EL (cell line): ENCODE measurements around the gene KCTD18.

Experiments
- DNase-seq: peaks from one replicate; pipeline ENCODE4 v3.0.0-alpha.2; 2016

The KCTD18 gene

DNA sequence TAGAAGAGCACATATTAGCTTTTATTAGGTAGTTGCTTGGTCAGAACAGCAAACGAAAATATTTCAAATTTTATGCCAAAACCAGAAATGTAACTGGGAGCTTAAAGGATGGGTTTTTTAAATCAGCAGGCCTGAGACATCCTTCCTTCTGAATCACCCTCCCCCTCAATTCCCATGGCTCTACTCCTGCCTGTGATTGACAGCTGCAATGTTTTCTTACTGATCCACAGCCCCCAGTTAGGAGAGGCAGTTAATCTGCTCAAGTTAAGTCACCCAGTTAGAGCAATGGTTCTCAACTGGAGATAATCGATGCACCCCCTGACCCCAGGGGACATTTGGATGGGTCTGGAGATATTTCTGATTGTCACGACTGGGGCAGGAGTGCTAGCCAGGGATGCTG is 24.9 kb downstream of the KCTD18 start:
- DNase-seq: no peak

DNA sequence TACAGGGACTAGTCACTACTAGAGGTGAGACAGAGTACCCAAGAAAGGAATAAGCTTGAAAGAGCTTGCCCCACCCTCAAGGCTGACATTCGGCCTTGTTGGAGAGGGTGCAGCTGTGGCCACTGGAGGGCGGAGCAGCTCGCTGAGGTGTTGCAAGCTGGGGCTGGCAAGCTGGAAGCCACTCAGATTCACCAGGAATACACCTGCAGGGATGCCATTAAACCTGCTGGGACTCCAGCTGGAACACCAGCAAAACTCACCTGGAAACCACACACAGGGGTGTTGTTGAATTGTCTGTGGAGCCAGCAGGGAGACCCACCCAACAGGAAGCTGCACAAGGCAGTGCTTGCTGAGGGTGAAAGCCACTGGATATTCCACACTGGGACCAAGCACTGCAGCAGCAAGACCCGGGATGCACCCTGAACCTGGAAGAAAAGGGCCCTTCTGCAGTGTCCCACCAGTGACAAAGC is 26.1 kb downstream of the KCTD18 start:
- DNase-seq: no peak

DNA sequence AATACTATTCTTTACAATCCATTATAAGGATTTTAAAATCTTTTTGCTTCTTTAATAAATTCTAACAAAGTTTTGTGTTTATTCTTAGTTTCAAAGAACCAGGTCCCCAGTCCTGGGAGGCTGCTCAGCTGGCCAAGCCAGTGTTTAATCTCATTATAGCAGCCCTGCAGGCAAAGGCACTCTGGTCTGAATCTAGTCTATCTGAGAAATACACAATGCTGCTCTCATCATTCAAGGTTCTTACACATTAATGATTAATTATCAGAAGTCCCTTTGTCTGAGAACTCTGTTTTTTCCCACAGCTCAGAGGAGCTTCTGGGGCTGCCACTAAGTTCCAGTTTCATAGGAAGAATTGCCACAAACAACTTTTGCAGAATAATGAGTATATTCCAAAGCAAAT is 27.7 kb downstream of the KCTD18 start:
- no peak for DNase-seq

DNA sequence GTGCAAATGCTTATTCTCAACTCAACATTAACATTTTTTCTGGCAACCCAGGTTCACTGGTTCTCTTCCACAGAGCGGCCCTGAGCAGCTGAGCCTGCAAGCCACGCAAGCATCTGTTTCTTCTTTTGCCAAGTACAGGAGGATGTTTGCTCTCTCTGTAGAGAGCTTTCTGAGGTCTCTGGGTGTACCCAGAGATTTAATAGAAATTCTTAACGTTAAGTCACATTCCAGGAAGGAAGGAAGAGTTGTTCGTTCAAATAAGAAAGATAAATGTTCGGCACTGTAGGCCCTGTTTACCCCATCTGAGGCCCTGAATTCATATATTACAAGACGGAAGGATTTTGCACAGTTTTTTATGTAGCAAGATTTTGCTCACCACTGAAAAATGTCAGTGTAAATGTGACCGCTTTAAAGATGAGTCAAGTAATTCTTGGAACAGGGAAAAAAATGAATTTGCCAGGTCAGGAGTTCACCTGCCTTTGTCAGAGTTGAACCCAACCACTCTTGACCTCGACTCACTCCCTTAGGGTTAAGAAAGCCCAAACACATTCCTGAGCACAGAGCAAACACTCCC is 30.1 kb downstream of the KCTD18 start:
- DNase-seq: peak; percentile 82

DNA sequence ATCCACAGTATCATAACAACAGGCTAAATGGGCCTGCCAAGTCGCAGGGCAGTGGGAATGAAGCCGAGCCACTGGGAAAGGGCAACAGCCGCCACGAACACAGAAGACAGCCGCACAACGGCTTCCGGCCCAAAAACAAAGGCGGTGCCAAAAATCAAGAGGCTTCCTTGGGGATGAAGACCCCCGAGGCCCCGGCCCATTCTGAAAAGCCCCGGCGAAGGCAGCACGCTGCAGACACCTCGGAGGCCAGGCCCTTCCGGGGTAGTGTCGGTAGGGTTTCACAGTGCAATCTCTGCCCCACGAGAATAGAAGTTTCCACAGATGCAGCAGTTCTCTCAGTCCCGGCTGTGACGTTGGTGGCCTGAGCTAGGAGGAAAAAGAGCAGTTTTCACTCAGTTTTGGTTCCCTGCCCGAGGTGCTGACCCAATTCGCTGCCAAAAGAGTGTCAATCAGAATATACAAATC is 32.2 kb downstream of the KCTD18 start:
- DNase-seq: no peak

DNA sequence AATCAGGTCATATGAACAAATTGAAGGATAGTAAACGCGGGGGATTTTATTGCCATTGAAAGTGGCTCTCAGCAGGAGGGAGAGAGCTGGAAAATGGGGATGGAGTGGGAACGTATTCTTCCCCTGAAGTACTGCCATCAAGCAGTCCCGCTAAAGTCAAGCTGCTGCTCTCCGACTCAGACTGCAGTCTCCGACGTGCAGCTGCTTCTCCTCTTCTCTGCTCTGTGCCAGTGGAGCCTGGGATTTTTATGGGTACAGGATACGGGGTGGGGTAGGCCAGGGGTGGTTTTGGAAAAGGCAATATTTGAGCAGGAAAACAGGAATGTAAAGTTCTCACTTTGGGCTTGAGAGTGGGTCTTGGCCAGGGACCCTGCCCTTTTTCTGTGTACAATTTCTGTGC is 33.0 kb downstream of the KCTD18 start:
- DNase-seq: no peak

DNA sequence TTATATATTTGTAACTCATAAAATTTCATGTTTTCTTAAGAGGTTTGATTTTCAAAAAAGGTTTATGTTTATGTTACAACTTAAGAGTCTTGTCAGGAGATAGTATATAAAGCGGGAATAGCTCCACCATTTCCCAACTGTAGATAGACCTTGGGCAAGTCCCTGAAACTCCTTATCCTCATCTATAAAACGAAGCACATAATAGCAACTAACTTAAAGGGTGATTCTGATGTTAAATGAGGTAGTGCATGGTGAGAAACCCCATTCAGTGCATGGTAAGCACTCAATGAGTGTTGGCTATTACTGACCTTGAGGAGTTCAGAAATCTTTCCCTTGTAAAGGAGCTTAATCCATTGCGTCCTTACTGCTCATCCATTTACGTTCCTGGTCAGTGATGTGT is 34.1 kb downstream of the KCTD18 start:
- no peak for DNase-seq

DNA sequence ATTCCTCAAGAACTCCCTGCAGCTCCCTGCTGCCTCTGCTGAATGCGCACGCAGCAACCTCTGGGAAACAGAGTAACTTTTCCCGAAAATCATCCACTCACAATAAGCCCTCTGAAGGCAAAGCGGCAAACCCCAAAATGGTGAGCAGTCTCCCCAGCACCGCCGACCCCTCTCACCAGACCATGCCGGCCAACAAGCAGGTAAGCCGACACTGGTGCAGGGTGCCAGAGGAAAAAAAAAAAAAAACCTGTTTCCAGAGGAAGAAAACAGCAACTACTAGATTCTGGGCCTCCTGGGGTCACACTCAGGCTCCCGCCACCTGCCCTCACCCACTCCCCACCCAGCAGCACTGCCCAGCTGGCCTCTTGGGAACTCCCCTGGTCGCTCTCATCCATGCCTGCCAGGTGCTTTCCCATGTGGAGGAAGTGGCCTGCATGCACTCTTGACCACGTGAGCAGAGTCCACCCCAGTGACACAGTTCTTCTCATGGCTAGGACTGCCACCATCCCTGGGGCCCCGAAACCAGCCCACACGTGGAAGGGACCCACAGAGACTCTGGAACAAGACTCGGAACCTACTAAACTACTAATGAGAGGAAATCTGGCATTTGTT is 36.9 kb downstream of the KCTD18 start:
- DNase-seq: no peak

DNA sequence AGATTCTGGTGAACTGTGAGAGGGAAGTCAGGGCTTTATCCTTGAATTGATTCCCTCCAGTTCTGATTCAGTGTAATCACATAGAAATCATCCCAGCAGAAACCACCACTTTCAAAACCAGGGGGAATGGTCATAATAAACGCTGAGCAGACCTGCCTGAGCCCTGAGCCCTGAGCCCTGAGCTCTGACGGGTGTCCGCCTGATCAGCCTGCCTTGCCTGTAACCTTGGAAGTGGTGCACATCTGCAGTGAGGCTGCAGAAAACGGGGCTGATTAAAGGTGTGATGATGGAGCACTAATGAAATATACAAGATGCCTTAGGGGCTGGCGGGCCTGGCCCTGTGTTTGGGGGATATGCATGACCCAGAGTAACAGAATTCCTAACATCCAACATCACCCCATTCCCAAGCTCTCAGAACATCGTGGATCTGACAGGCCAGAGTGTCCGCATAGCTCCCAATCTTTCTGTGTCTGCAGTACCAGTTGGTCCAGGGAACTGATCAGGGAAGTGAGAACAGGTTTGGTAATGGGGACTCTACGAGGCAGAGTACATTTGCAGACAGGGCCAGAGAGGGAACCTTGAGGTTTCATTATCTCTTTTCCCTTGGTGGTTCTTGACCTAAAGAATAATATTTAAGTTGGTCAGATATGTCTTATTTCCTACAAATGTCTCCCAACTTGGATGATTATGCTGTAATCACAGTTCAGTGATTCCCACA is 37.8 kb downstream of the KCTD18 start:
- DNase-seq: no peak

DNA sequence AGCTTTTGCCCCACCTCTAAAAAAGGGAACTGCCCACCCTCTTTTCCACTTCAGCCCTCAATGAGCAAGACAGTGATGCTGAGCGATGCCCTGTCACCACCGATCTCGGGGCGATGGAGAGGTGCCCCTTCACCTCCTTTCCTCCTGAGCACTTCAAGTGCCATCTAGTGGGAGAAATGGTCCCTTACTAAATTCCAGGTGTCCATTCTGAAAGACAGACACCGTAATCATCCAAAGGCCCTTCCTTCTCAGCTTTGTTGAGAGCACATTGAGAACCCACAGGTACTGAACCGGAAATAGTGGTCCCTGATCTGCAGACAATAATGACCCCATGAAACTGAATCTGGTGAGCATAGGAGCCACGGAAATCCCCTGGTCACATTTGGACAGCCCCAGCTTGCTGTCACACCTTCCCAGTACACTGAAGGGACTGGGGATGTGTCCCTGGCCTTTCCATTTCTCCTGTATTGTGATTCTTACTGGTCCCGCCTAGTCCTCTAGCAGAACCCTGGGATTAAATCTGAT is 38.5 kb downstream of the KCTD18 start:
- DNase-seq: peak; percentile 23

DNA sequence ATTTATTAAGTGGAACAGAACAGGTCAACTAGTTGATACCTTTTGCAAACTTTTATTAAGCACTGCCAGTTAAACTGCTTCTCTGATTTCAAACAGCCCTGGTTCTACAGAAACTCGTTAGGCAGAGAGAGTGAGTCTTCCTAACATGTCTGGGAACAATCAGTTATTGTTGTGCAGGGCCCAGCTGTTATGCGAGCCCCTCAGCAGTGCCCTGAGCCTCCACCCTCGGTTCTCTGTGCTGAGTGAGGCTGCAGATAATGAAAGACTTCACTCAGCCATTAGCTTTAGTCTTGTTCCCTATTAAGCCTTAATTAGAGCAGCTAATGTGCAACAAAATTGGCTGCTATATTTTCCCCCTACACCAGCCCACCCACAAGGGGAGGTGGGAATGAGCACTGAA is 39.6 kb downstream of the KCTD18 start:
- no peak for DNase-seq

DNA sequence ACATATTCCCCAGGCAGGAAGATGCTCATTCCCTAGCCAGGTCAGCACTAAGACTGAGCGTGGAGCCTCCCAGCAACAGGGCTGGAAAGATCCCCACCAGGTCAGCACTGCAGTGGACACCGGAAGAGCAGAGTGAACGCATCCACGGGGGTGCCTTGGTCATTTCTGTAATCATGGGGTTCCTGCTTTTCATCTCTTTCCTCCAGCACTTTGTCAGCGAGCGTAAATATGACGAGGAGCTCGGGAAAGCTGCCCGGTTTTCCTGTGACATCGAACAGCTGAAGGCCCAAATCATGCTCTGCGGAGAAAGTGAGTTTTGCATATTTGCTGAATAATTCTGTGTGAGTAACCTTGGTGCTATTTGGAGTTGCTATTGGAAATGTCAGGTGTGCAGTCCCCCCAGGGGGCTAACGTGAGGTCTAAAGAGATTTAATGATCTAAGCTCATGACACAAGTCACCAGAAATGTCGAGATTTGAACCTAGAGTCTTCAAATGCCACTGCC is 40.1 kb downstream of the KCTD18 start:
- no peak for DNase-seq

DNA sequence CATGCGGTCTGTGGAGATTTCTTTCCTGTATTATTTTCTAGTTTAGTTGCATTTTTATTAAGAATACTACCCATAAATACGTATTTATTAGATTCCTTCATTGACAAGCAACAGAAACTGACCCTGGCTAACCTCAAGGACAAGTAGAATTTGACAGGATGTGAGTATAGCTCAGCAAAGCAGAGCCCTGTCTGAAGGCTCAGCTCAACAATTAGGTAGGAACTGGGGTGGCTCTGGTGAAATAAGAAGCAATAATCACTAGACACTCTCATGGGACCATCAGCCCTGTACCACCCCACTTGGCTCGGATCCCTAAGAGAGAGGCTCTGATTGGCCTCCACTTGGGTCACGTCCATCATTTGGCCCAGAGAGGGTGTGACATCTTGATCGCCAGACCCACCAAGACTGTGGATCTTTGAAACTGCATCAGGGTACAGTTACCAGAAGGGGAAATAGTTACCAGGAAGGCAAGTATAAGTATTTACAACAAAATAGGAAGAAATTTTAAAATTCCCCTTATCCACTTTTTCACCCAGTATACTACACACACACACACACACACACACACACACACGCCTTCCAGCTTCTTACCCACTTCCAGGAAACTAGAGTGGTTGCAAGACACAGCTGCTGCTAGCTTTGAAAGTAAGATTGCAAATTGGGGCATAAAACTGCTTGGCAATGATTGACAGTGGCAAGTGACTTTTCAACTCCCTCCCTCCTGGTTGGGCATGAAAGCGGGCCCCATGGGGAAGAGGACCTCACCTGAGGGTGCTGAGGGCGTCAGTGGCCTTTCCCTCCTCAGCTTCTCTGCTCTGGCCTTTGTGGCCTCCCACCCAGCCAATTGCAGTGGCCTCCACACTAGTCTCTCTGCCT is 41.8 kb downstream of the KCTD18 start:
- no peak for DNase-seq

DNA sequence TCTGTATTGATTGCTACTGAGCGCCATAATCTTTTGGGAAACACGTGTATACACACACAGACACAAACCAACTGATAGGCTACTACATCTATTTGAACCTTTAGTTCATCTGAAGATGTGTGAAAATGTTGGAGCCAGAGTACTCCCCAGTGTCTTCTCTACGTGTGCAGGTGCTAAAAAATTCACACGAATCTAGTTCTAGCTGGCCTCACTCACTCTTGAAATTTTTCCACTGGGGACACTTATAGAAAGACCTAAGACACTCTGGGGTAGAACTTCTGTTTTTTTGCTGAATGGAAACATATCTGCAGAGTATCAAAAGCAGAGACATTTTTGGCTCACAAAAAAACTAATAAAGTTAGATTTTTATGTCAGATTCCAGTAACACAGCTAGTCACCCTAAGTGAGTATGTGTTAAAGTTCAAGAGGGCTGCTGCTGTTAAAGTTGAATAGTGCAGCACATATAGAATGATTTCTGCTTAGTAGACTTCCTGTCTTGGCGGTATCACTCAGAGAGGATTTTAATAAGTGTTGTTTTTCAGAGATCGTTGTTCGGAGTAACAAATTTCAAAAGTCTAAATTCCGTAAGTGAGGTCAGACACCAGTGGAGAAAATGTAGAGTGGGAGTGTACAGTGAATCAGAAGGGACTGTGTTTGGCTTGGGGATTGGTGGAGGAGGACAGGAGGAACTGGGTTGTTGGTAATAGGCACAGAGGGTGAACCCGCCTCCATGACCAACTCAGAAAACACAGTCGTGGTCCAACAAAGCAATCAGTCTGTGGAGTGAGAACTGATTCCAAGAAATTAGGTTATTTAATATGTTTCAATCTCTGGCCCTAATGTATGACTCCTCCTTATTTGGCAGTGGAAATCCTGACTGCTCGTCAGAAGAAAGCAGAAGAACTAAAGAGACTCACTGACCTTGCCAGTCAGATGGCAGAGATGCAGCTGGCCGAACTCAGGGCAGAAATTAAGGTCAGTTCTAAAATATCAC is 43.1 kb downstream of the KCTD18 start:
- DNase-seq: no peak

DNA sequence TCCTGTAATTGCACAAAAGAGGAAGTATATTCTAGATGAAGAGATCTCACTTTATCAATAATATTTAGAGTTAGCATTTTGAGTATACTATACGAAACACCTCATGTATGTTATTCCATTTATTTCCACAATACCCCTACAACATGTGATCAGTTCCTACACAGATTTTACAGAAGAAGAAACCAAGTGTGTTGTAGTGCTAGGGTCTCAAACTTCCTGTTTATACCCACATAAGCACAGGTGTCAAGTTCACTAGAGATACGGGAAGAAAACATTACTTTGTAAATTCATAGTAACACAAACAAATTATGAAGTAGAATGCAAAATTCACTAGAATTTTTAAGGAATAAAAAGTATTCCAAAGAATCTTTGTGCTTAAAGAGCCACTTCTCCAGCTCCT is 46.4 kb downstream of the KCTD18 start:
- no peak for DNase-seq

DNA sequence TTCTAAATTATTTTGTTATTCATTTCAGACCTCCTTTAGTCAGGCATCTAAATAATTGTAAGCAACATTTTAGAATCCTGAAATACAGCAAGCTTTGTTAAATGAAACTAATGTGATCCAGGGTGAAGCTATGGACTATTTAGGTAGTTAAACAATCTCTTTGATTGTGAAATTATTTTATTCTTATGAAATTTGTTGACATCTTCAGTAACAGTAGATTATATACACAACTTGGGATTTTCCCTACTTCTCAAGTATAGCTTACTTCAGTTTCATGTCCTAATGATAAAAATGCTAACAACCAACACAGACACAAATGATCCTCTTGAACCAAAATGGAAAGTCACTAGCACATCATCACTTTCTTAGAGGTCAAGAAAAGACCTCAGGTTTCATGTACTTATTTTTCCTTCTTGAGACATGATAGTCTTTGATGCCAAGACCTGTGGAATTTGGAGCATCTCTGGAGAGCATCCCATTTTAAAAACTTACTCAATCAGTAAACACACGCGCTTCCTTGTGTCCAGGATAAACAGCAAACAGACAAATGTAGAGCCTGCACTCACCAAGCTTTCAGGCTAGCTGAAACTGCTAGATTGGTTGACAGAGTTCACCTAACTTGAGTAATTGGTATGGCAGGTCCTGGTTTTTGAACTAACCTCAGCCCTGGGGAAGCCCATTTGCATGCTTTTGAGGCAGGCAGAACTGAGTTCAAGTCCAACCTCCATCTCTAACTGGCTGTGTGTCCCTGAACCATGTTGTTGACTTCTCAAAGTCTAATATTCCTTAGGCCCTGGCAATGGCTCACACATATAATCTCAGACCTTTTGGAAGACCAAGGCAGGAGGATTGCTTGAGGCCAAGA is 47.8 kb downstream of the KCTD18 start:
- no peak for DNase-seq

DNA sequence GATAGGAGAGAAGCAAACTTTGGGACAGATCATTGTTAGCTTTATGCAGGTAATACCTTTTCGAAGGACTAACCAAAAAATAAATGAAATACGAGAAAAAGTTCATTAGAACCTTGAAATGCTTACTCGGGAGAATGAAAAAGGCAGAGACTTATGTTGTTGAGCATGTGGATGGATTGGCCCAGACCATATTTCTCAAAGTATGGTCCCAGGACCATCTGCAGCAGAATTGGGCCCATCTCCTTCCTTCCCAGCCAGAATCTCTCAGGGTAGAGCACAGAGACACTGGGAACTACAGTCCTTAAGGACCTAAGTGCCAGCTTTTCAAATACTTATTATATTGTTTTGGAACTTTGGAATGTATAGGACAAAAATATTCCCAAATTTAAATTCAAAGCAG is 50.8 kb downstream of the KCTD18 start:
- no peak for DNase-seq

DNA sequence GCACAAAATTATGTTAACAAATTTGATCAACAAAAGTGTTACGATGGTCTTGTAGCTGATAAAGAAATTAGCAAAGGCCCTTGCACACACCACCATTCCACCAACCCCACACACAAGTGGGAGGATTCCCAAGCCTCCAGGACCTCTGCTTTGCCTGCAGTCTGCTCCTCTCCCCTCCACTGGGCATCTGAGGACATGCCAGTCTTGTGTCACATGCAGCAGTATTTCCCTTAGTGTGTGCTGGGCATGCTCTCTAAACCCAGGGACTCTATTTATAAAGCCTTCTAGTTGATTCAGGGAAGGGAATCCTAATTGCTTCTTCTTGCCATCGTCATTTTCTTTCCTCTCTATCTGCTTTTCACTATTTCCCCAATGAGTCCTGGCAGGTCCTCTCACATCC is 53.3 kb downstream of the KCTD18 start:
- no peak for DNase-seq

DNA sequence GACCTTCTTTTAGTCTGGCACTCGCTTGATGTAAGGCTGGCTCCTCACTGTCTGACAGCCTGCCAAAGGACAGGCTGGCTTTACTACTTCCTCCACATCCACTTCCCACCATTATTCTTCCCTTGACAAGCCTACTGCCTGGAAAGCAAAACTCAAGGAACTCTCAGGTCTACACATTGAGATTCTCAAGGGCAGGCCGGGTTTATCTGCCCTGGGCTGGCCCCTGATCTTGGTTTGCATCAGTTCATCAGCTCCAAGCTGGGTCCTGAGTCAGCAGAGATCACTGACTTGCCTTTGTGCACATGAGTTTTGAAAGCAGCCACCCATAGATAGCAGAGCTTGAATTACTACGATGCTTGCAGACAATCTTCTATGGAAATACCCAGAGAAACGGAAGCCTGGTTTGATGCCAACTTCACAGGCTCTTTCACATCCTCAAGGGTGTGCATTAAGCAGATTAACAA is 53.9 kb downstream of the KCTD18 start:
- no peak for DNase-seq
